HepG2 (cell line): ENCODE results near the gene MAP3K14.

Experiments
- EZH2 ChIP-seq: conservative IDR thresholded peaks from 2 replicates; pipeline ENCODE4 v1.6.1; 2012; ENCODE audit warnings: mild to moderate bottlenecking, low read depth, low read length, moderate library complexity
- ZZZ3 ChIP-seq: sonication (generic); formaldehyde crosslinking; IDR thresholded peaks from 2 replicates; pipeline ENCODE4 v1.4.0; 2020; ENCODE audit warnings: missing genetic modification reagents, mild to moderate bottlenecking, borderline replicate concordance

GRCh38 chr17:45236282-45236606 lies 80.6 kb downstream of the MAP3K14 start:
- TF ChIP-seq EZH2: no peak
- no peak for TF ChIP-seq ZZZ3
